OCI-LY1 (cell line): ENCODE data around the gene WDR75.
"Not testable (repeated sequence)": the region's sequence is repeated elsewhere in the genome, so short reads cannot be mapped to it uniquely, and the experiment has no call there.

Experiments used
- H2AFZ ChIP-seq: fragments of 200-600 bp; sonication (generic), shearing (Covaris generic); 2 replicates; pipeline ENCODE4 v1.6.0; 2014; ENCODE audit warnings: antibody characterized with exemption, mild to moderate bottlenecking, low read length
- H3F3A ChIP-seq: fragments of 200-600 bp; sonication (generic), shearing (Covaris generic); 2 replicates; pipeline ENCODE4 v1.6.0; 2014; ENCODE audit warnings: mild to moderate bottlenecking, antibody characterized with exemption, low read length, moderate library complexity; ENCODE audit not compliant: insufficient read depth
- H3K27ac ChIP-seq: fragments of 200-600 bp; sonication (generic); 2 replicates; pipeline ENCODE4 v1.5.1; 2014; ENCODE audit warnings: low read length, mixed run types, mild to moderate bottlenecking, low read depth; ENCODE audit not compliant: poor library complexity, severe bottlenecking
- H3K27me3 ChIP-seq: fragments of 200-600 bp; sonication (generic); 2 replicates; pipeline ENCODE4 v1.6.0; 2014; ENCODE audit warnings: antibody characterized with exemption, mild to moderate bottlenecking, low read length, moderate library complexity; ENCODE audit not compliant: insufficient read depth
- H3K36me3 ChIP-seq: fragments of 200-600 bp; sonication (generic); 2 replicates; pipeline ENCODE4 v1.6.1; 2014; ENCODE audit warnings: mild to moderate bottlenecking, antibody characterized with exemption, low read length, moderate library complexity, mixed read lengths; ENCODE audit not compliant: insufficient read depth
- H3K4me1 ChIP-seq: fragments of 200-600 bp; sonication (generic); 2 replicates; pipeline ENCODE4 v1.5.1; 2014; ENCODE audit warnings: mild to moderate bottlenecking, low read length, moderate library complexity; ENCODE audit not compliant: insufficient read depth, severe bottlenecking
- H3K4me2 ChIP-seq: fragments of 200-600 bp; sonication (generic), shearing (Covaris generic); 2 replicates; pipeline ENCODE4 v1.6.1; 2014; ENCODE audit warnings: low read length
- H3K4me3 ChIP-seq: fragments of 200-600 bp; sonication (generic); 2 replicates; pipeline ENCODE4 v1.5.1; 2014; ENCODE audit warnings: low read length, low read depth, mild to moderate bottlenecking, mixed read lengths; ENCODE audit not compliant: poor library complexity, severe bottlenecking
- H3K79me2 ChIP-seq: fragments of 200-600 bp; shearing (Covaris generic); 2 replicates; pipeline ENCODE4 v1.6.1; 2016; ENCODE audit warnings: mixed run types, low read length, mixed read lengths; ENCODE audit not compliant: insufficient read depth
- H3K9ac ChIP-seq: fragments of 200-600 bp; sonication (generic), shearing (Covaris generic); 2 replicates; pipeline ENCODE4 v1.6.1; 2014; ENCODE audit warnings: mild to moderate bottlenecking, low read length, mixed read lengths
- H3K9me2 ChIP-seq: fragments of 200-600 bp; sonication (generic), shearing (Covaris generic); 2 replicates; pipeline ENCODE4 v1.6.1; 2014; ENCODE audit warnings: low read depth, mild to moderate bottlenecking, low read length, mixed read lengths
- H3K9me3 ChIP-seq: fragments of 200-600 bp; shearing (Covaris generic); 2 replicates; pipeline ENCODE4 v1.6.1; 2014; ENCODE audit warnings: low read length, mixed read lengths
- H4K20me1 ChIP-seq: fragments of 200-600 bp; sonication (generic), shearing (Covaris generic); 2 replicates; pipeline ENCODE4 v1.6.0; 2016; ENCODE audit warnings: mild to moderate bottlenecking, low read length; ENCODE audit not compliant: insufficient read depth
- EZH2 ChIP-seq: fragments of 200-600 bp; sonication (generic), shearing (Covaris generic); IDR thresholded peaks from 2 replicates; pipeline ENCODE4 v1.8.0; 2017; ENCODE audit warnings: borderline replicate concordance, mixed run types, mild to moderate bottlenecking, antibody characterized with exemption, low read length, moderate library complexity, mixed read lengths
- TF ChIP-seq, protein P1 (sequence below): fragments of 200-600 bp; sonication (generic), shearing (Covaris generic); IDR thresholded peaks from 2 replicates; pipeline ENCODE4 v1.5.1; 2017; ENCODE audit warnings: mild to moderate bottlenecking, antibody characterized with exemption, low read length, moderate library complexity, mixed read lengths

The WDR75 gene

DNA sequence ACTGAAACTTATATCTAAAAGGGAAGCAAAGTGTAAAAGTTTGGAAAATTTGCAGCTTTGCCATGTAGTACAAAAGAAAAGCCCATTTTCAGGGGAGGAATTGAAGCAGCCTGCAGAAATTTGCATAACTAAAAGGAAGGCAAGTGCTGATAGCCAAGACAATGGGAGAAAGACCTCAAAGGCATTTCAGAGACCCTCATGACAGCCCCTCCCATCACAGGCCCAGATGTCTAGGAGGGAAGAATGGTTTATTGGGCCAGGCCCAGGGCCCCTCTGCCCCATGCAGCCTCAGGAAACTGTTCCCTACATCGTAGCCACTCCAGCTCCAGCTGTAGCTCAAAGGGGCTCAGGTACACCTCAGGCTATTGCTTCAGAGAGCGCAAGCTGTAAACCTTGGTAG, 14.4 kb upstream of the WDR75 start:
- no peak overlapping the region for H3K9ac ChIP-seq
- no peak overlapping the region for H3K27ac ChIP-seq
- H3K36me3 ChIP-seq, result no peaks in the 10 kb centered on the region
- TF ChIP-seq, protein P1, sequence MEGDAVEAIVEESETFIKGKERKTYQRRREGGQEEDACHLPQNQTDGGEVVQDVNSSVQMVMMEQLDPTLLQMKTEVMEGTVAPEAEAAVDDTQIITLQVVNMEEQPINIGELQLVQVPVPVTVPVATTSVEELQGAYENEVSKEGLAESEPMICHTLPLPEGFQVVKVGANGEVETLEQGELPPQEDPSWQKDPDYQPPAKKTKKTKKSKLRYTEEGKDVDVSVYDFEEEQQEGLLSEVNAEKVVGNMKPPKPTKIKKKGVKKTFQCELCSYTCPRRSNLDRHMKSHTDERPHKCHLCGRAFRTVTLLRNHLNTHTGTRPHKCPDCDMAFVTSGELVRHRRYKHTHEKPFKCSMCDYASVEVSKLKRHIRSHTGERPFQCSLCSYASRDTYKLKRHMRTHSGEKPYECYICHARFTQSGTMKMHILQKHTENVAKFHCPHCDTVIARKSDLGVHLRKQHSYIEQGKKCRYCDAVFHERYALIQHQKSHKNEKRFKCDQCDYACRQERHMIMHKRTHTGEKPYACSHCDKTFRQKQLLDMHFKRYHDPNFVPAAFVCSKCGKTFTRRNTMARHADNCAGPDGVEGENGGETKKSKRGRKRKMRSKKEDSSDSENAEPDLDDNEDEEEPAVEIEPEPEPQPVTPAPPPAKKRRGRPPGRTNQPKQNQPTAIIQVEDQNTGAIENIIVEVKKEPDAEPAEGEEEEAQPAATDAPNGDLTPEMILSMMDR, result no peak
- TF ChIP-seq EZH2, result no peak
- no peaks in the 10 kb centered on the region for H3K9me3 ChIP-seq
- no peaks in the 10 kb centered on the region for H4K20me1 ChIP-seq
- no peak overlapping the region for H2AFZ ChIP-seq
- H3K27me3 ChIP-seq, result no peaks in the 10 kb centered on the region
- no peak overlapping the region for H3K4me3 ChIP-seq
- H3F3A ChIP-seq, result no peaks in the 10 kb centered on the region
- H3K4me1 ChIP-seq, result no peaks in the 10 kb centered on the region
- H3K79me2 ChIP-seq, result no peaks in the 10 kb centered on the region
- H3K9me2 ChIP-seq, result no peaks in the 10 kb centered on the region
- H3K4me2 ChIP-seq, result no peak overlapping the region

DNA sequence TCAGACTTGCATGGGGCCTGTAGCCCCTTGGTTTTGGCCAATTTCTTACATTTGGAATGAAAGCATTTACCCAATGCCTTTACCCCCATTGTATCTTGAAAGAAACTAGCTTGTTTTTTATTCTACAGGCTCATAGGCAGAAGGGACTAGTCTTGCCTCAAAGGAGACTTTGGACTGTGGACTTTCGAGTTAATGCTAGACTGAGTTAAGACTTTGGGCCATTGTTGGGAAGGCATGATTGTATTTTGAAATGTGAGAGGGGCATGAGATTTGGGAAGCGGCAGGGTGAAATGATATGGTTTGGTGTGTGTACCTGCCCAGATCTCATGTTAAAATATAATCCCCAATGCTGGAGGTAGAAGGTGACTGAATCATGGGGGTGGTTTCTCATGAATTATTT, 13.4 kb upstream of the WDR75 start:
- H3K4me3 ChIP-seq, result no peak overlapping the region
- no peaks in the 10 kb centered on the region for H3K9me2 ChIP-seq
- no peaks in the 10 kb centered on the region for H3K36me3 ChIP-seq
- H3K79me2 ChIP-seq, result no peaks in the 10 kb centered on the region
- H3K27me3 ChIP-seq, result no peaks in the 10 kb centered on the region
- no peaks in the 10 kb centered on the region for H4K20me1 ChIP-seq
- H3K4me1 ChIP-seq, result no peaks in the 10 kb centered on the region
- H3K9me3 ChIP-seq, result no peaks in the 10 kb centered on the region
- no peak overlapping the region for H3K9ac ChIP-seq
- no peak overlapping the region for H3K4me2 ChIP-seq
- H3F3A ChIP-seq, result no peaks in the 10 kb centered on the region
- no peak for TF ChIP-seq EZH2
- TF ChIP-seq, protein P1, result no peak
- H3K27ac ChIP-seq, result no peak overlapping the region
- no peak overlapping the region for H2AFZ ChIP-seq

DNA sequence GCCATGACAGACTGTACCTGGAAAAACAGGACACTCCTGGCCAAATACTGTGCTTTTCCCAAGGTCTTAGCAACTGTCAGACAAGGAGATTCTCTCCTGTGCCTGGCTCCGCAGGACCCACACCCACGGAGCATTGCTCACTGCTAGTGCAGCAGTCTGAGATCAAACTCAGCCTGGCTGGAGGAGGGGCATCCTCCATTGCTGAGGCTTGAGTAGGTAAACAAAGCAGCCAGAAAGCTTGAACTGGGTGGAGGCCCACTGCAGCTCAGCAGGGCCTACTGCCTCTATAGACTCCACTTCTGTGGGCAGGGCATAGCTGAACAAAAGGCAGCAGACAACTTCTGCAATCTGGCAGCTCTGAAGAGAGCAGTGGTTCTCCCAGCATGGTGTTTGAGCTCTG, 10.8 kb upstream of the WDR75 start:
- not testable (repeated sequence) for H2AFZ ChIP-seq, H4K20me1 ChIP-seq, H3K4me2 ChIP-seq, H3K36me3 ChIP-seq, H3K27me3 ChIP-seq, H3K9me2 ChIP-seq, H3K9ac ChIP-seq, H3K4me1 ChIP-seq, H3K79me2 ChIP-seq, H3F3A ChIP-seq, H3K27ac ChIP-seq, H3K9me3 ChIP-seq, H3K4me3 ChIP-seq

DNA sequence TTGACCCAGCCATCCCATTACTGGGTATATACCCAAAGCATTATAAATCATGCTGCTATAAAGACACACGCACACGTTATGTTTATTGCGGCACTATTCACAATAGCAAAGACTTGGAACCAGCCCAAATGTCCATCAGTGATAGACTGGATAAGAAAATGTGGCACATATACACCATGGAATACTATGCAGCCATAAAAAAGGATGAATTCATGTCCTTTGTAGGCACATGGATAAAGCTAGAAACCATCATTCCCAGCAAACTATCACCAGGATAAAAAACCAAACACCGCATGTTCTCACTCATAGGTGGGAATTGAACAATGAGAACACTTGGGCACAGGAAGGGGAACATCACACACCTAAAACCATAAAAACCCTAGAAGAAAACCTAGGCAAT, 5.5 kb upstream of the WDR75 start:
- H3K36me3 ChIP-seq, H3K27ac ChIP-seq, H3K4me2 ChIP-seq: not testable (repeated sequence)

More for the DNA sequence above, 5.5 kb upstream of the WDR75 start:
- H3K4me1 ChIP-seq, H3K9me2 ChIP-seq, H3K9ac ChIP-seq, H3K9me3 ChIP-seq, H3K4me3 ChIP-seq, H2AFZ ChIP-seq, H3F3A ChIP-seq, H4K20me1 ChIP-seq, H3K79me2 ChIP-seq, H3K27me3 ChIP-seq: not testable (repeated sequence)
